ENCODE data around the gene STK24. TPM values are rescaled to one million over a fixed set of nuclear protein-coding genes. Genes with fewer than 3 reads are reported as not detected.

Gene STK24
- total and polyA plus RNA-seq, 2 of the 4 experiments (the other 2 are of a cell fraction) = 29.2 to 43.4 TPM

DNA sequence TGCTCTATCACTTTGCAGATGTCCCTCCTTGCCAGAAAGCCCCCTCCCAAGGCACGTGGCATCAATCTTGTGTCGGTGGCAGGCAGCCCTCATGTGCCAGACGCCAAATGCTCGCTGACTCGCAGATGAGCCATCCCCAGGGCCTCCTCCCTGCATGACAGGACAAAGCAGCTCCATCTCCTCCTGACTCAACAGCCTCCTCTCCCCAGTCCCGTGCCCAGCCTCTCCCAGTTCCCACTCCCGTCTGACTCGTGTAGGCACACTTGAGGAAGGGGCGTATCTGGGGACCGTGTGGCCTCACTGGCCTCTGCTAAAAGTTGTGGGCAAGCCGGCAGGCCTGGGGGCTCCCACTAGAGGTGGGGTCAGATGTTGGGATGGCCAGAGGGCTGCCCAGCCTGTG lies 133.6 kb downstream of the STK24 start:
- no TSS peak for BruUV-seq (replicated peaks)
- peak; percentile 66; the same call in 1 of the 2 replicates for TF ChIP-seq MXI1 (IDR thresholded peaks at IDR 0.05; ENCODE audit: borderline replicate concordance, low read depth, low read length)
- peak; percentile 75 for TF ChIP-seq FOS (IDR thresholded peaks at IDR 0.05; ENCODE audit: low read depth, low read length)
- TF ChIP-seq CEBPB (IDR thresholded peaks at IDR 0.05; ENCODE audit: low read depth, low read length) = no peak
- TF ChIP-seq ELK1 (IDR thresholded peaks at IDR 0.05; ENCODE audit: borderline replicate concordance, low read depth, low read length) = no peak
- peak; percentile 99 for TF ChIP-seq BHLHE40 (IDR thresholded peaks at IDR 0.05; ENCODE audit: low read depth, low read length)
- peak; percentile 60; the same call in 1 of the 2 replicates for TF ChIP-seq USF2 (IDR thresholded peaks at IDR 0.05; ENCODE audit: low read depth, low read length)
- no peak for TF ChIP-seq RCOR1 (IDR thresholded peaks at IDR 0.05; ENCODE audit: insufficient replicate concordance, low read length)
- TF ChIP-seq RFX5 (IDR thresholded peaks at IDR 0.05; ENCODE audit: low read depth, low read length) = no peak
- TF ChIP-seq CHD1 (IDR thresholded peaks at IDR 0.05; ENCODE audit: low read depth, low read length) = peak; percentile 54; the same call in 1 of the 2 replicates
- TF ChIP-seq MAFK (IDR thresholded peaks at IDR 0.05; ENCODE audit: low read depth, low read length) = 0 out of 2 replicates have a peak, but pooled peaks have one; percentile 21
- TF ChIP-seq MAZ (IDR thresholded peaks at IDR 0.05; ENCODE audit: borderline replicate concordance, low read depth, low read length) = peak; percentile 77
- TF ChIP-seq SMC3 (IDR thresholded peaks at IDR 0.05; ENCODE audit: low read depth, low read length) = no peak
- peak; percentile 16; the same call in 1 of the 2 replicates for TF ChIP-seq RAD21 (IDR thresholded peaks at IDR 0.05; ENCODE audit: low read length)
- 0 out of 2 replicates have a peak, but pooled peaks have one; percentile 49 for TF ChIP-seq NFE2L2 (IDR thresholded peaks at IDR 0.05; ENCODE audit: low read depth, low read length)

More for the DNA sequence above, 133.6 kb downstream of the STK24 start:
- POLR2A ChIA-PET (ENCODE audit: unreplicated experiment) = interaction anchor here (0.6 kb wide), 1 partner anchor 39 kb away, joined by 3 read pairs; no protein-coding TSS in a partner anchor
- Histone ChIP-seq H3K23ac (ENCODE audit: low read depth, low read length) (peak overlapping the region; percentile 41), H3K9me3 (ENCODE audit: control insufficient read depth, insufficient read depth, low read length) (no peaks in the 10 kb centered on the region), H2BK5ac (ENCODE audit: low read depth, low read length, poor library complexity, severe bottlenecking) (peak overlapping the region; percentile 64), H2BK20ac (ENCODE audit: low read depth, low read length) (peak overlapping the region; percentile 72), H4K5ac (ENCODE audit: low read depth, low read length) (peak overlapping the region; percentile 21), H2AFZ (replicated peaks; ENCODE audit: low read length, poor library complexity) (peak overlapping the region; percentile 72), H4K91ac (ENCODE audit: insufficient read depth, low read depth, low read length) (peak overlapping the region; percentile 87), H3K79me1 (ENCODE audit: low read depth in 1 of 2, low read length in 2 of 2) (peaks cover 0 to 42% of the 10 kb centered on the region in 2 experiments; a peak in 2 of 4 replicates), H3K56ac (ENCODE audit: extremely low read depth, insufficient read depth, low read length) (no peak overlapping the region), H3K36me3 (ENCODE audit: control insufficient read depth, insufficient read depth, low read length) (peaks cover 78% of the 10 kb centered on the region), H2BK15ac (ENCODE audit: low read depth, low read length) (peak overlapping the region; percentile 60; the same call in 1 of the 3 replicates), H3K27me3 (ENCODE audit: control insufficient read depth, insufficient read depth, low read length) (no peaks in the 10 kb centered on the region), H3K4ac (ENCODE audit: low read depth, low read length) (peak overlapping the region; percentile 87), H3K14ac (replicated peaks; ENCODE audit: low read depth, low read length) (peak overlapping the region; percentile 74), H3K18ac (ENCODE audit: low read depth, low read length) (peak overlapping the region; percentile 43), H3K4me1 (ENCODE audit: control insufficient read depth, insufficient read depth, low read length) (peaks cover 6% of the 10 kb centered on the region), H3K9me1 (ENCODE audit: insufficient read depth, low read length) (peaks cover 11% of the 10 kb centered on the region), H2AK9ac (replicated peaks; ENCODE audit: low read depth, low read length, poor library complexity) (peak overlapping the region; percentile 98), H2BK120ac (ENCODE audit: low read depth, low read length) (peak overlapping the region; percentile 82), H3K27ac (ENCODE audit: insufficient read depth, low read length) (peak overlapping the region; percentile 53), H3K9ac (ENCODE audit: low read depth, low read length) (0 out of 2 replicates have a peak overlapping the region, but pooled peaks have one; percentile 2), H4K20me1 (ENCODE audit: insufficient read depth, low read length) (peaks cover 22% of the 10 kb centered on the region), H2AK5ac (ENCODE audit: low read depth, low read length) (peak overlapping the region; percentile 99), H3K4me3 (ENCODE audit: insufficient read depth, low read depth, low read length) (no peak overlapping the region), H4K8ac (ENCODE audit: low read depth in 2 of 2, low read length in 2 of 2) (peak overlapping the region; percentile 59 to 90), H3K4me2 (ENCODE audit: low read depth, low read length) (no peak overlapping the region)
- intact Hi-C loops (cut with micrococcal nuclease) = loop anchor here (10.0 kb wide), 1 partner anchor 589 kb away; no protein-coding TSS in a partner anchor
- CTCF ChIA-PET = no interaction called here
- dilution Hi-C loops (cut with HindIII; ENCODE audit: low sequenced_read_pairs, unreplicated experiment) = no loop called here
- WGBS, 2 experiments (ENCODE audit: extremely low coverage in 2 of 2, insufficient read length in 1 of 2) = 80% methylated on average over 1 of the region's 11 CpGs; no CpG with 5 or more reads in 1 of the 2 experiments
- DNase-seq = peak; percentile 92
- peak; percentile 73 for ATAC-seq (ENCODE audit: low read depth)
- in situ Hi-C loops (cut with MboI; ENCODE audit: low sequenced_read_pairs) = loop anchor here (10.0 to 25.0 kb wide), 2 partner anchors 589 to 594 kb away; no protein-coding TSS in a partner anchor
